Measurements from ENCODE around the gene MS4A10. TPM values are rescaled to one million over a fixed set of nuclear protein-coding genes. Genes with fewer than 3 reads are reported as not detected.

MS4A10 gene
- total RNA-seq, 1 donor from 2014 or later, result not detected

DNA sequence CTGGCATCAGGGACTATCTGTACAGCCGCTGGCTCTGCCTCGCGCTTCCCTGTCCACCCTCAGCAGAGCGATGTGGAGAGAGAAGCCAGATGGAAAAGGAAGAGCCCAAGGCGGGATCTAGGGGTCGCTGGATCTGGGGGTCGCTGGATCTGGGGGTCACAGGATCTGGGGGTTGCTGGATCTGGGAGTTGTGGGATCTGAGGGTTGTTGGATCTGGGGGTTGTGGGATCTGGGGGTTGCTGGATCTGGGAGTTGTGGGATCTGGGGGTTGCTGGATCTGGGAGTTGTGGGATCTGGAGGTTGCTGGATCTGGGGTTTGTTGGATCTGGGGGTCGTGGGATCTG, 2.0 kb upstream of the MS4A10 start:
- Histone ChIP-seq H3K36me3 (no peaks in the 10 kb centered on the region), H3K4me3 (no peak overlapping the region), H3K27ac (no peak overlapping the region), H3K9me3 (no peaks in the 10 kb centered on the region), H3K4me1 (no peaks in the 10 kb centered on the region), H3K27me3 (no peaks in the 10 kb centered on the region)
- TF ChIP-seq, protein P1, sequence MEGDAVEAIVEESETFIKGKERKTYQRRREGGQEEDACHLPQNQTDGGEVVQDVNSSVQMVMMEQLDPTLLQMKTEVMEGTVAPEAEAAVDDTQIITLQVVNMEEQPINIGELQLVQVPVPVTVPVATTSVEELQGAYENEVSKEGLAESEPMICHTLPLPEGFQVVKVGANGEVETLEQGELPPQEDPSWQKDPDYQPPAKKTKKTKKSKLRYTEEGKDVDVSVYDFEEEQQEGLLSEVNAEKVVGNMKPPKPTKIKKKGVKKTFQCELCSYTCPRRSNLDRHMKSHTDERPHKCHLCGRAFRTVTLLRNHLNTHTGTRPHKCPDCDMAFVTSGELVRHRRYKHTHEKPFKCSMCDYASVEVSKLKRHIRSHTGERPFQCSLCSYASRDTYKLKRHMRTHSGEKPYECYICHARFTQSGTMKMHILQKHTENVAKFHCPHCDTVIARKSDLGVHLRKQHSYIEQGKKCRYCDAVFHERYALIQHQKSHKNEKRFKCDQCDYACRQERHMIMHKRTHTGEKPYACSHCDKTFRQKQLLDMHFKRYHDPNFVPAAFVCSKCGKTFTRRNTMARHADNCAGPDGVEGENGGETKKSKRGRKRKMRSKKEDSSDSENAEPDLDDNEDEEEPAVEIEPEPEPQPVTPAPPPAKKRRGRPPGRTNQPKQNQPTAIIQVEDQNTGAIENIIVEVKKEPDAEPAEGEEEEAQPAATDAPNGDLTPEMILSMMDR (IDR thresholded peaks at IDR 0.05), result no peak
- intact Hi-C loops (cut with DNase I), result no loop called here
- ATAC-seq, result no peak
- DNase-seq, result peak; percentile 25

DNA sequence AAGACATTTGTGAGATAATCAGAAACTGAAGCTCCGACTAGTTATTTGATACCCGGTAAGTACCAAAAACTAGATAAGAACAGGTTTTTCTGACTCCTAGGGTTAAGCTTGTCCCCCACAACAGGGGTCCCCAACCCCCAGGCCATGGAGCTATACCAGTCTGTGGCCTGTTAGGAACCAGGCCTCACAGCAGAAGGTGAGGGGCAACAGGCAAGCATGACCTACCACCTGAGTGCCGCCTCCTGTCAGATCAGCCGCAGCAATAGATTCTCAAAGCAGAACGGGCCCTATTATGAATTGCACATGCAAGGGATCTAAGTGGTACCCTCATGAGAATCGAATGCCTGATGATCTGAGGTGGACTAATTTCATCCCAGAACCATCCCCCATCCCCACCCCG, 1.2 kb upstream of the MS4A10 start:
- Histone ChIP-seq H3K36me3 (no peaks in the 10 kb centered on the region), H3K27ac (no peak overlapping the region), H3K27me3 (no peaks in the 10 kb centered on the region), H3K9me3 (no peaks in the 10 kb centered on the region), H3K4me3 (no peak overlapping the region), H3K4me1 (no peaks in the 10 kb centered on the region)
- intact Hi-C loops (cut with DNase I), result no loop called here
- no peak for ATAC-seq
- TF ChIP-seq, protein P1 (IDR thresholded peaks at IDR 0.05), result no peak
- peak; percentile 25 for DNase-seq

DNA sequence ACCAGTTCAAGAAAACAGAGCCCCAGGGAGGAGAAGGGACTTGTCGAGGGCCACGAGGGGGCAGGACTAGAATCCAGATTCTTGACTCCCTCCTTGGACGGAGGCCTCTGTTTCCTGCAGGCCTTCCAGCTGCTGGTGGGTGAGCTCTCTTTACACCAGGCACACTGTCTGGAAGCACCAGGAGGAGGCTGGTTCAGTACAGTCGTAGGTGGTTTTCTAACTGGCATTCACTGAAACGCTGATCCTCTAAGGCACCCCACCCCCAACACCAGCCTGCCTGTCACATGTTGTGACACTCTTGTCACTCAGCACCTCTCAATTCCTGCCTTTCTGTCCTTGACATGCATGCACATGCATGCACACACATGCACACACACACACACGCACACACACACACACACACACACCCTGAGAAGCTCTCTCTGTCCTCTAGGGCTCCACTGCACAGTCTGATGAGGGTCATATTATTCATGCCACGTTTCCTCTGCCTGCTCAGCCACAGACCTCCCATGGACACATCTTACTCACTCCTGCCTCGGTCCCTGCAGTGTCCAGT, 751 bp downstream of the MS4A10 start:
- no peaks in the 10 kb centered on the region for H3K4me1 ChIP-seq
- no peaks in the 10 kb centered on the region for H3K27me3 ChIP-seq
- DNase-seq (peak; percentile 35), ATAC-seq (no peak)
- no peak overlapping the region for H3K4me3 ChIP-seq
- no peak overlapping the region for H3K27ac ChIP-seq
- no peaks in the 10 kb centered on the region for H3K9me3 ChIP-seq
- intact Hi-C loops (cut with DNase I), result no loop called here
- H3K36me3 ChIP-seq, result no peaks in the 10 kb centered on the region
- TF ChIP-seq, protein P1 (IDR thresholded peaks at IDR 0.05), result no peak

DNA sequence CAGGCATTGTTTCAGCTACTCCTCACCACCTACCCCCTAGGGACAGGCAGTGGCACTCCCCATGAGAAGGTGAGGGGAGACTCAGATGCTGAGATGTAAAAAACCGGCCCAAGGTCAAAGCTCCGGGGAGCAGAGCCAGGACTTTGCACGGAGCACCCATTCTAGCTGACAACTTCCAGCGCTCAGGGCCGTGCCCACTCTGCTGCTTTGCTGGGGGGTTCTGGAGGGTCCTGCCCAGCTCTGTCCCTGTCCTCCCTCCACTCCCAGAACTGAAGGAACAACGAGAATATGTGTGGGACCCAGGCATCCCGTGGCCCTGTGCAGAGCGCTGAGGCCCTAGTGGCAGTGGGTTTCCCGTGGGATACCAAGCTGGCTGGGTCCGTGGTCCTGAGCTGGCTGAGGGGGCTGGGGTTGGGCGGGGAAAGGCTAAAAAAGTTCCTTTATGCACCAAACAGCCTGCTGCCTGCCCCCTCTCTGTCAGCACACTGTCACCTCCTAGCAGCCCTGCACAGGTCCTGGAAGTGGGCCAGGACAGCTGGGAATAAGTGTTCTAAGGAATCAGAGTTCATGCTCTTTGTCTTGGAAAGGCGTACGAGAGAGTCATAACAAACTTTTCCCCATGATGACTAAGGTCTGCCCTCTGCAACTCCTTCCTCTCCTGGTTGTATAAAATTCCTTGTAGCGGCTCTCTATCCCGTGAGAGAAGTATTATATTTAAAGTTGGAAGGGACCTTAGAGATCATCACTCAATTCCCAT, 1.9 kb downstream of the MS4A10 start:
- Histone ChIP-seq H3K9me3 (no peaks in the 10 kb centered on the region), H3K4me1 (no peaks in the 10 kb centered on the region), H3K27me3 (no peaks in the 10 kb centered on the region), H3K36me3 (no peaks in the 10 kb centered on the region), H3K4me3 (no peak overlapping the region), H3K27ac (no peak overlapping the region)
- TF ChIP-seq, protein P1 (IDR thresholded peaks at IDR 0.05), result no peak
- intact Hi-C loops (cut with DNase I), result no loop called here
- DNase-seq (no peak), ATAC-seq (peak; percentile 38)

DNA sequence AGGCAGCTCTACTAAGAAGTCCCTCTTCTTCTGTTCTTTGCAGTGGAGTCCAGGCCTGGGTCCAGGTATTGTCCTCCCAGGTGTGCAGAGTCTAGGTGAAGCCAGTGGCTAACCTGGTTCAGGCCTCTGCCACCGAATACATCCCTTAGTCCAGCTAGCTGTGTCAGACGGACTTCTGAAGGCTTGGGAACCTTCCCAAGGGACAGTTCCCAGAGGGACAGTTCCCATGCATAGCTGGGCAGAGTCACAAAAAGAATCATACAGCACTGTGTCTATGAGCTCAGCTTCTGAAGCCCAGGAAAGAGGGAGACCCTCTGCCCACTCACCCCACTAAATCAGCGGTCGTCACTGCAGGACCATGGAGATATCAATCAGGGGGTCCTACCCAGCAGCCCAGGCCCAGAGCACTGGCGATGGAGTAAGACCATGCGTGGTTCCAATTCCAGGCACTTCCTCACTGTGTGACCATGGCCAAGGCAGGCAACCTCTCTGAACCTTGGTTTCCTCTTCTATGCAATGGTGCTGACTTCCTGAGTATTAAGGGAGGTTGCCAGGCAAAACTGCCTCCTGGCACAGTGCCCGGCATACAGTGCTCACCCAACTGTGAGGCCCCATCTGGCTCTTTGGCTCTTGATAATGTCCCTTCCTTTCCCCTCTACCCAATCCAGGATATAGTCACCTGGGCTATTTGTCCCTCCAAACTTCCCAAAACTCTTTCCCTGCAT, 3.4 kb downstream of the MS4A10 start:
- Histone ChIP-seq H3K4me3 (no peak overlapping the region), H3K4me1 (no peaks in the 10 kb centered on the region), H3K9me3 (no peaks in the 10 kb centered on the region), H3K36me3 (no peaks in the 10 kb centered on the region), H3K27ac (no peak overlapping the region), H3K27me3 (no peaks in the 10 kb centered on the region)
- TF ChIP-seq, protein P1 (IDR thresholded peaks at IDR 0.05), result no peak
- no peak for ATAC-seq
- intact Hi-C loops (cut with DNase I), result no loop called here
- DNase-seq, result no peak

All from upper lobe of right lung (tissue), 1 donor.